D721Med (cell line): Measurements from ENCODE around the gene PDIA3.

ENCODE experiments used
- DNase-seq: peaks from one replicate; pipeline ENCODE4 v3.0.0; 2011; ENCODE audit warnings: low spot score; ENCODE audit not compliant: insufficient read length
- FAIRE-seq: peaks from 2 replicates; lab custom pipeline; 2011; peaks lifted over from hg19 to GRCh38; lab: Jason Lieb, UNC
- TF ChIP-seq, protein P1 (sequence below): IDR thresholded peaks from 2 replicates; pipeline ENCODE4 v1.5.1; 2012; ENCODE audit warnings: mild to moderate bottlenecking, control low read depth; ENCODE audit not compliant: insufficient read depth; ENCODE audit errors: missing control alignments

Gene PDIA3

DNA sequence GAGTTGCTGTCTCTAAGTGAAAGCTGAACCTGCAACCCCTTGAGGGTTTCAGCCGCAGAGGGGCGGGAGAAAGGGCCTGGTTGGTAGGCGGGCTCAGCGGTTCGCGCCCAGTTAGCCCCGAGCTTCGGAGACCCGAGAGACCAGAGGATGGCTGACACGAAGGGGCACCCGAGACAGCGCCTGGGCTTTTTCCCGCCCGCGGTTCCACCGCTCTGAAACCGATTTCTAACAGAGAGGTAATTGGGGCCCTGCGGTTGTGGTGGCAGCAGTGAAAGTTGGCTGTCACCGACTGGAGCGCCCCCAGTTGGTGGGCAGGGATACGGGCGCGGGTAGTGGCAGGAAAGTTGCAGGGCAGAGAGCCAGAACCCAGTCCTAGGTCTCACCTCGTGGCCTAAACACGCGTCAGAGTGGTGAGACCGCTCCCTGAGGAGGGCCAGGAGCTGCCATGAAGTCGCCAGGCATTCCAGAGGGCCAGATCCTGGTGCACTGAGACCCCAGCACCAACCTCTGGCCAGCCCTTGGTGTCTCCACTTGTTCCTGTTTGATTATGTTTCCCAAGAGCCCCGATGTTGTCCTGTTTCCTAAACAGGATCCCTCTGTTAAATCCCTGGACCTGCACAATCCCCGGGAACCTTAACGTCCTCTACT lies 31.2 kb downstream of the PDIA3 start:
- DNase-seq (no peak), FAIRE-seq (no peak)
- TF ChIP-seq, protein P1, sequence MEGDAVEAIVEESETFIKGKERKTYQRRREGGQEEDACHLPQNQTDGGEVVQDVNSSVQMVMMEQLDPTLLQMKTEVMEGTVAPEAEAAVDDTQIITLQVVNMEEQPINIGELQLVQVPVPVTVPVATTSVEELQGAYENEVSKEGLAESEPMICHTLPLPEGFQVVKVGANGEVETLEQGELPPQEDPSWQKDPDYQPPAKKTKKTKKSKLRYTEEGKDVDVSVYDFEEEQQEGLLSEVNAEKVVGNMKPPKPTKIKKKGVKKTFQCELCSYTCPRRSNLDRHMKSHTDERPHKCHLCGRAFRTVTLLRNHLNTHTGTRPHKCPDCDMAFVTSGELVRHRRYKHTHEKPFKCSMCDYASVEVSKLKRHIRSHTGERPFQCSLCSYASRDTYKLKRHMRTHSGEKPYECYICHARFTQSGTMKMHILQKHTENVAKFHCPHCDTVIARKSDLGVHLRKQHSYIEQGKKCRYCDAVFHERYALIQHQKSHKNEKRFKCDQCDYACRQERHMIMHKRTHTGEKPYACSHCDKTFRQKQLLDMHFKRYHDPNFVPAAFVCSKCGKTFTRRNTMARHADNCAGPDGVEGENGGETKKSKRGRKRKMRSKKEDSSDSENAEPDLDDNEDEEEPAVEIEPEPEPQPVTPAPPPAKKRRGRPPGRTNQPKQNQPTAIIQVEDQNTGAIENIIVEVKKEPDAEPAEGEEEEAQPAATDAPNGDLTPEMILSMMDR: peak; percentile 68

DNA sequence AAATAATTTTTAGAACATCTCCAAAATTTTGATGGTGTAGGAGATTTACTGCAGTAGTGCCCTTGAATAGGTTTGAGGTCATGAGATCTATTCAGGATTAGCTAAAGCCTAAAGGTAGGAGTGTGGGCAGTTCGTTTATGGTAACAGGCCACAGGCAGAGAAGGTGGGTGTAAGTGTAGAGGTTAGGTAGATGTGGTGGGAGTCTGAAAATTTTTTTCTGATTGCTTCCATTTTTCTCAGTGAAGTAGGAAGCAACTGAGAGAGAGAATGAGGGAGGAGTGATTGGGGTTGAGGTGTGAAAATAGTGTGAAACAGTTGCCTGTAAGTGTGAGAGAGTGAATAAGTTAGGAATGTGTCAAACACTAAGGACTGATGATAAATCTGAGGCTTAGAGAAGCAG lies 32.8 kb downstream of the PDIA3 start:
- no peak for FAIRE-seq
- TF ChIP-seq, protein P1: no peak
- no peak for DNase-seq

DNA sequence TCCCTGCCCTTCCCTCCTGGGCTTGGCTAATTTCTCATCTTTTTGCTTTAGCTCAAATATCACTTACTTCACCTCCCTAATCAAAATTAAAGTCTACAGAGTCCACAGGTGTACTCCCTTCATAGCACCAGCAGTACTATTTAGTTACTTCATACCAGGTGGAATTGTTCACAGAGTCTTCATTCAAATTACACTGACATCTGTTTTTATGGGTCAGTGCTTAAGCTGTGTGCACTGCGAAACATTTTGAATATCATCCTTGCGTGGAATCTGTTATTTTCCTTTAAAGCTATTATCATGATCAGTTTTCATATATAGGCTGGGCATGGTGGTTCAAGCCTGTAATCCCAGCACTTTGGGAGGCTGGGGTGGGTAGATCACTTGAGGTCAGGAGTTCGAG lies 43.2 kb downstream of the PDIA3 start:
- FAIRE-seq (no peak), DNase-seq (no peak)

DNA sequence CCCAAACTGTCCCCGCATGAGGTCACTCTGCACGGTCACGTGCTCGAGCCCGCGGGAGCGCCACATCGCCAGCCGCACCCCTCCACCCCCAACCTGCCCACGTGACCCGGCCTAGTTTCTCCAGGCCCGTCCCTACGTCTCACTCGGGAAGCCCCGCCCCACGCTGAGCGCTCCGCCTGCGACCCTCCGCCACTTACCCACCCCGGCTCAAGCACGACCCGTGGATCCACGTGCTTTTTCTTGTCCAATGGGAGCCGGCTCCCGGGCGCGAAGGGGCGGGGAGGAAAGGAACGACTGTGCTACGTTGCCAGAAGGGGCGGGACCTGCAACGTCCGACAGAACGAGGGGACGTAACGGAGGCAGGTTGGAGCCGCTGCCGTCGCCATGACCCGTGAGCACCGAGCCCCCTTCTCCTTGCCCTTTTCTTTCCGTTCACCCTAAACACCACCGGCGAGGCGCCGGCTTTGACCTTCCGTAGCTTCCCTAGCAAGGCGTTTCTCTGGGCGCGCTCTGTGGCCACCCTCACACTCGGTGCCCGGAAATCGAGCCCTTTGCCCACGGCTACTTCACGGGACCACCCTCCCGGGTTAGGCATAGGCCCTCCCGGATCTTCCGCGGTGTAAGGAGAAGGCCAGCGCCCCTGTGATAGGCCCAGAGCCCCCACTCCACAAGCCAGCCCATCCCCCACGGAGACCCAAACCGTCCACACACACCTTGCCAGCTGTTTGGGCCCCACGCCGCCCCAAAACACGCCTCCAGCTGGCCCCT lies 45.9 kb downstream of the PDIA3 start, which contains the start of gene SERF2:
SERF2 (plus strand) TSS at position 328 of the 768 bp plus-strand sequence; CDS start at position 385, 57 bp downstream.
- DNase-seq (peak; percentile 100), FAIRE-seq (no peak)
- TF ChIP-seq, protein P1: no peak

More for the DNA sequence above, 43.2 kb downstream of the PDIA3 start:
- TF ChIP-seq, protein P1: no peak

DNA sequence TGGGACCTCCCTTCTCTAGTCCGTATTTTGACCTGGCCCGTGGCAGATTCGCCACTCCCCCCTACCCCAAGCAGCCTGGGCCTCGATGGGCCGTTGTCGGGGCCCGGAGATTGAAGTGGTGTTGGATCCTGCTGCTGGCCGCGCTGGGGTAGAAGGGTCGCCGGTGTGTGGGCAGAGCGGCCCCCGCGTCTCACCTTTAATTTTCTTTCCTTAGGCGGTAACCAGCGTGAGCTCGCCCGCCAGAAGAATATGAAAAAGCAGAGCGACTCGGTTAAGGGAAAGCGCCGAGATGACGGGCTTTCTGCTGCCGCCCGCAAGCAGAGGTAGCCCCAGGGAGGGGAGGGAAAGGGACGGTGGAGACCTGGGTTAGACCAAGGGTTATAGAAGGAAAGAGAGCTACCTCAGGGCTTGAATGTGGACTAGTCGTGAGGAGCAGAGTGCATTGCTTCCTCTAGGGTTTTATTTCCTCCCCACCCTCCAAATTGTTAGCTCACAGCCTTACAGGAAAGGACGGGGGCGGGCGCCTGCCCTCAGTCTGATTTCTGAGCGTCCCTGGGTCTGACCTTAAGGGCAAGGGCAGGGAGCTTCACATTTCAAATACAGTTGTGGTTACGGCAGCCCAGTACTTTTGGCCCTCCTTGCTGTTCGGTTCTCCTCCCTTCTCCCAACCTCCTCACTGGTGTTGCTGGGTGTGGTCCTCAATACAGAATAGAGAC lies 46.7 kb downstream of the PDIA3 start:
- DNase-seq: no peak
- TF ChIP-seq, protein P1: no peak
- FAIRE-seq: no peak

DNA sequence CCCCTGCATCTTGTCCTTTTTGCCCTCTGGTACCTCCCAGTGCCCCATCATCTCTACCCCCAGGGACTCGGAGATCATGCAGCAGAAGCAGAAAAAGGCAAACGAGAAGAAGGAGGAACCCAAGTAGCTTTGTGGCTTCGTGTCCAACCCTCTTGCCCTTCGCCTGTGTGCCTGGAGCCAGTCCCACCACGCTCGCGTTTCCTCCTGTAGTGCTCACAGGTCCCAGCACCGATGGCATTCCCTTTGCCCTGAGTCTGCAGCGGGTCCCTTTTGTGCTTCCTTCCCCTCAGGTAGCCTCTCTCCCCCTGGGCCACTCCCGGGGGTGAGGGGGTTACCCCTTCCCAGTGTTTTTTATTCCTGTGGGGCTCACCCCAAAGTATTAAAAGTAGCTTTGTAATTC lies 47.4 kb downstream of the PDIA3 start:
- no peak for DNase-seq
- FAIRE-seq: no peak
- TF ChIP-seq, protein P1: no peak
